Activated CD4-positive, alpha-beta T cell treated with anti-CD3 and anti-CD28 coated beads, Interleukin-2, amount 50 U/mL, for 16 hours (primary cell): Measurements from ENCODE around the gene KAT8.

Experiments used
- DNase-seq: peaks from one replicate; pipeline ENCODE4 v3.0.0-alpha.2; 2020

KAT8 gene

DNA sequence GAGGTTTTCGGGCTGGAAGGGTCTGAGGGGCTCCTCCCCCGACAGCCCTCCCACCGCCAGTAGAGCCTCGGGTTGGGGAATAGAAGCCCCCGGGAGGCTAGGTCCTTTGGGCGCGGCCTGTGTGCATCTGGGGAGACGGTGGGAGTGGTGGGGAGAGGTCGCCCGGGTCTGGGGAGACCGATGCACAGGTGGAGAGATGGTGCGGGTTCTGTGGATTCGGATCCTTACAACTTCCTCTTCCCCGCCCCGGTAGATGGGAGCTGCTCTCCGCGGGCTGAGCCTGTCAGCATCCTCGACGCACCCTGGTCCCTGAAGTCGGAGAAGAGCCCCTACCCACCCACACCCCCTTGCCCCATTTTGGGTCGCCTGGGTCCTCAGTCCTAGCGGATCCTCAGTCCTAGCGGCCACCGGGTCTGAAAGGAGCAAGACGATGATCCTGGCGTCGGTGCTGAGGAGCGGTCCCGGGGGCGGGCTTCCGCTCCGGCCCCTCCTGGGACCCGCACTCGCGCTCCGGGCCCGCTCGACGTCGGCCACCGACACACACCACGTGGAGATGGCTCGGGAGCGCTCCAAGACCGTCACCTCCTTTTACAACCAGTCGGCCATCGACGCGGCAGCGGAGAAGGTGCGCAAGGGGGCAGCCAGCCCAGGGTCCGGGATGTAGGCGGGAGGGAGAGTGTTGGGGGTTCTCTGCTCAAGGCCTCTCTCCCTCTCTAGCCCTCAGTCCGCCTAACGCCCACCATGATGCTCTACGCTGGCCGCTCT is 8.5 kb upstream of the KAT8 start:
- DNase-seq = no peak

DNA sequence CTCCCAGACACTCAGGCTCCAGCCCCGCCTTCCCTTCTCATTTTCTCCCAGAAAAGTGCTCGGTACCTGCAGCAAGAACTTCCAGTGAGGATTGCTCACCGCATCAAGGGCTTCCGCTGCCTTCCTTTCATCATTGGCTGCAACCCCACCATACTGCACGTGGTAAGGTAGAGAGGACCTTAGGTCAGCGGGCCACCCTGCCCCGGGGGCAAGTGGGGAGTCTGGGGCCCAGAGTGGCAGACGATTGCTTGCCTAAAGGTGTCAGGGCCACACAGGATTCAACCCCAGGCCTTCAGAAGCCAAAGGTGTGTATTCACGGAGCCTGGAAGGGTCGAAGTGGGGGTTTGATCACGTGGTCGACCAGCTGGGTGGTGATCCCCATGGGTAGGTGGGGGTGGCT is 7.8 kb upstream of the KAT8 start:
- DNase-seq = no peak

DNA sequence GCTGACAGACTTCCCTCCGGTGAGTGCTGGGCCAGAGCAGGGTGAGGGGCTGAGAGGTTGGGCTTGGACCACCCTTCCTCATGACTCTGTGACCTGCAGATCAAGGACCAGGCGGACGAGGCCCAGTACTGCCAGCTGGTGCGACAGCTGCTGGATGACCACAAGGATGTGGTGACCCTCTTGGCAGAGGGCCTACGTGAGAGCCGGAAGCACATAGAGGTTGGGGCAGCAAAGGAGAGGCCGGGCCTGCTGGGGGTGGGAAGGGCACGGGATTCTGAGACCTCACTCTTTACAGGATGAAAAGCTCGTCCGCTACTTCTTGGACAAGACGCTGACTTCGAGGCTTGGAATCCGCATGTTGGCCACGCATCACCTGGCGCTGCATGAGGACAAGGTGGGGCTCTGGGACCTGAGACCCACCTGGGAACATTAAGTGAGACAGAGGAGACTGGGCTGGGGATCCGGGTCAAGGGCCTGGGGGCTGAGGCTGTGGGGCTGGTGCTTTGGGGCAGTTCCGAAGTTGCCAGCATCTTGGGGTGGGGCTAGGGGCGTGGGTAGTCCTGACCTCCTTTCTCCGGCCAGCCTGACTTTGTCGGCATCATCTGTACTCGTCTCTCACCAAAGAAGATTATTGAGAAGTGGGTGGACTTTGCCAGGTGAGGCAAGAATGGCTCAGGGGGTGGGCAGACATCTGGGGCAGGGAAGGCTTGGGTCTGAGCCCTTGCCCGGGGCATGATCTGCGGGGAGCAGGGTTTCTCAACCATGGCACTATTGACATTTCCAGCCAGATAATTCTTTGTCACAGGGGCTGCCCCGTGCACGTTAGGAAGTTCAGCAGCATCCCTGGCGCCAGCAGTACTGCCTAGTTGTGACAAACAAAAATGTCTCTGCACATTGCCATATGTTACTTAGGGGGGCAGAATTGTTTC is 7.1 kb upstream of the KAT8 start:
- no peak for DNase-seq

DNA sequence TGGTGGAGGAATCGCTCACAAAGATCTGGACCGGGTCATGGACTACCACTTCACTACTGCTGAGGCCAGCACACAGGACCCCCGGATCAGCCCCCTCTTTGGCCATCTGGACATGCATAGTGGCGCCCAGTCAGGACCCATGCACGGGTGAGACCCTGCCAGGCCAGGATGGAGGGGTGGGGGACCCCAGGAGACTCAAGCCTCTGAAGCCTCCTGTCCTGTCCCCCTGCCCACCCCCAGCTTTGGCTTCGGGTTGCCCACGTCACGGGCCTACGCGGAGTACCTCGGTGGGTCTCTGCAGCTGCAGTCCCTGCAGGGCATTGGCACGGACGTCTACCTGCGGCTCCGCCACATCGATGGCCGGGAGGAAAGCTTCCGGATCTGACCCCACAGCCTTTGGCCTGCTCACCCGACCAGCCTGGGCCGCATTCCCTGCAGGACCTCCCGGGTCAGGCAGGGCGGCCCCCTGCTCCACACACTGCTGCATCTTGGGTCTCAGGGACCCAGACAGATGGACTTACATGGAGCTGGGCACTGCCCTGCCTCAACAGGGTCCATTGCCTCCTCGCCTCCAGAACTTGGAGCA is 5.5 kb upstream of the KAT8 start:
- no peak for DNase-seq

DNA sequence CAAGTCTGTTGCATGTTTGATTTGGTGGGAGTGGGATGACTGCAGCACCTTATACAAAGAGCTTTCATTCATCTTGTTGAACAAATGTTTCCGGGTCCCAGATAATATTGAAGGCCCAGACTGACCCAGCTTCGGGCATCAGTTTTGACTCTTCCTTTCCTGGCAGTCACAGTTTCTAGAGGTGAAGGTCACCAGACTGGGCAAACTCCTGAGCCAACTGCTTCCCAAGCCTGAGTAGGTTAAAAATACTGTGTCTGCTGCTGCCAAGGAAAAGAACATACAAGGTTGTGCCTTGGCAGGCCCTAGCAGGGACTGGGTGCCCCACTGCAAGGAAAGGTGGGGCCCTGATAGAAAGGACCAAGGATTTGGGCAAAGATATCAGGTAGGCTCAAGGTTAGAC is 4.8 kb upstream of the KAT8 start:
- no peak for DNase-seq

DNA sequence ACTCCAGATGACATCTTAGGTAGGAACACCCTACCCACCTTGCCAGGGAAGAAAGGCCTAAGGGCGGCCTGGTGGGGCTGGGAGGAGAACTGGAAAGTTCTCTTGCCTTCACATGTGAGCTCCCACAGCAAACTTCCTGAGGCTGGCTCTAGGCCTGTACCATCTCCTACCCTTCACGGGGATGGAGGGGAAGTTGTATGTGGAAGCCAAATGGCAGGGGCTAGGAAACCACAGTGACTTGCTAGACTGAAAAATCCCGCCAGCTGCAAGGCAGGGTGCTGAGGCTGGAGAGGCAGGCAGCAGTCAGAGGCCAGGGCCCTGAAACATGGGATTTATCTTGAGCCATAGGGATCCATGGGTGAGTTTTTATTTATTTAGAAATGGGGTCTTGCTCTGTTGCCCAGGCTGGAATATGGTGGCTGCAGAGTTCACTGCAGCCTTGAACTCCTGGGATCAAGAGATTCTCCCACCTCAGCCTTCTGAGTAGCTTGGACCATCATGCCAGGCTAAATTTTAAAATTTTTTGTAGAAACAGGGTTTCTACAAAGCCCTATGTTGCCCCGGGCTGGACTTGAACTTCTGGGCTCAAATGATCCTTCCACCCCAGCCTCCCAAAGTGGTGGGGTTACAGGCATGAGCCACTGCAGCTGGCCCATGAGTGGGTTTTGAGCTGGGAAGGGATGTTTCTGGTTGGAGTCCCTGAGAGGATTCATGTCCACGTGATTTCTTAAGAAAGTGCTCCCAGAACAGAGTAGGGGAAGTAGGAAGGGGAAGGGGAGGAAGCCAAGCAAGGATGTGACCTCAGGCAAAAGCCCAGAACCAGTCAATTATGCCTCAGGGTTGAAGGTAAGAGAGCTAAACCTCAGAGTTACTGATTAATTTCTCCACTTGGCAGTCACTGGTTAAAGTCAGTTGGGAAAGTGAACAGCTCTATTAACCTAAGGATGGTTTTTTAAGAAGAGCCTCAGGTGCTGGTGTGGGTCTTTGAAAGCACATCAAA is 4.0 kb upstream of the KAT8 start:
- no peak for DNase-seq

DNA sequence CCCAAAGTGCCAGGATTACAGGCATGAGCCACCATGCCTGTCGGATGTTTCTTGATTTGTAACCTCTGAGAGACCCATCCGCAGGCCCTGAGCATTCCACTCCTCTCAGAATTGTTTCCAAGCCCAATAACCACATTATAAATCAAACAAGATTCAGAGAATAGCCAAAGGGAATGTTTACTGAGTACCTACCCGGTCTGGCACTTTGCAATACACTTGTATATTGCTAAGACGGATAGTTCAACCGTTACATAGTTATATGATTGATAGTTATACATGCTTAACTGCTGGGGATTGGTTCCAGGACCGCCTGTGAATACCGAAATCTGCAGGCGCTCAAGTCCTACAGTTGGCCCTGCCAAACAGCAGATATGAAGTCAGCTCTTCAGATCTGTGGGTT is 3.0 kb upstream of the KAT8 start:
- DNase-seq = no peak

DNA sequence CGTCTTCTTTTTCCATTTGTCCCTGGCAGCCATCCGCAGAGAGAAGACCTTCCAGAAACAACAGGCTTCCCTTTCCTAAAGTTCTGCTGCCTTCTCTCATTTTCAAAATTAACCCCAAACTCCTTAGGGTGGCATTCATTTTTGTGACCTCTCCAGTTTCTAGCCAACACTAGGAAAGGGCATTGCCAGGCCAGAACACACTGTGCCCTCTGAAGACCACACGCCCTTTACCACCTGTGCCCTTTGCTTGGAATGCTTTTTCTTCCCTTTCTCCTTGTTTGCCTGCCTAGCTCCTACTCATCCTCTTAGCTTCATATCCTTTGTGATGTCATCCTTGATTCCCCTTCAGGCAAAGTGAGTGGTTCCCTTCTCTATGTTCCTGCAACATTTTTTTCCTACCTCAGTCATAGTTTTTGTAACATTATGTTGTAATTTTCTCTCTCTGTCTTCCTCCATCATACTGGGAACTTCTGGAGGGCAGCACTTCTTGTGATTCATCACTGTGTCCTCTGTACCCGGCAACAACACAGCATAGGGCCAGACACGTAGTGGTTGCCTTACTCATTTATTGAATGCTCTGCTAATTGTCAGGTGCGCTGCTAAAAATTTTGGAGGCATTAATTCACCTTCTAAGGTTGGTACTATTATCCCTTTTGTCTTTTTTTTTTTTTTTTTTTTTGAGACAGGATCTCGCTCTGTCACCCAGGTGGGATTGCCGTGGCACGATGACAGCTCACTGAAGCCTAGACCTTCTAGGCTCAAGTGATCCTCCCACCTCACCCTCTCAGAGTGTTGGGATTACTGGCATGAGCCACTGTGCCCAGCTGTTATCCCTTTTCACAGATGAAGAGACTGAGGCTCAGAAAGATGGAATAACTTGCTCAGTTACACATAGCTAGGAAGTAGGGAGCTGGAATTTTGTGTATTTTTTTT is 1.0 kb downstream of the KAT8 start:
- DNase-seq = no peak

DNA sequence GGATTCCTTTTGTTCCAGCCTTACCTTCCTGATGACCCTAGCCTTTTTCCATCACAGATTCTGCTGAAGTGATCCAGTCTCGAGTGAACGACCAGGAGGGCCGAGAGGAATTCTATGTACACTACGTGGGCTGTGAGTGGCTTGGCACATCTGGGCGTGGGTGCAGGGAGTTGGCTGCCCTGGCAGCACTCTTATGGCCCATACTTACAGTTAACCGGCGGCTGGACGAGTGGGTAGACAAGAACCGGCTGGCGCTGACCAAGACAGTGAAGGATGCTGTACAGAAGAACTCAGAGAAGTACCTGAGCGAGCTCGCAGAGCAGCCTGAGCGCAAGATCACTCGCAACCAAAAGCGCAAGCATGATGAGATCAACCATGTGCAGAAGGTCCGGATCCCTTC is 2.7 kb downstream of the KAT8 start:
- no peak for DNase-seq

DNA sequence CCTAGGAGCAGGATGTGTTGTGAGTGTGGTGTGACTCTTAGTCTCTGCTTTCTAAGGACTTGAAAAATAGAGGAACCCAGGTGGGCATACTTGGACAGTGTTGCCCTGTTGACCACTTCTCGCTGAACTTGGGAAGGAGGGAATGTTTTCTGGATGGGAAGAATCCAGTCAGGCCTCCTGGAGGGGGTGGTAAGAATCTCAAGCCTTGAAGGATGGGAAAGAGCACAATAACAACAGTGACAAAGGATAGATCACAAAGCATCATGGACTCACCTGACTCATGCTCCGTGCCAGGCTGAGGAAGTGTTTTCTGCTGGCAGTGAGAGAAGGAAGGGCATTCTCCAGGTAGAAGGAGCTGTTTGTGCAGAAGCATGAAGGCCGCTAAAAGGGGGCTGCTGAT is 8.4 kb downstream of the KAT8 start:
- no peak for DNase-seq

DNA sequence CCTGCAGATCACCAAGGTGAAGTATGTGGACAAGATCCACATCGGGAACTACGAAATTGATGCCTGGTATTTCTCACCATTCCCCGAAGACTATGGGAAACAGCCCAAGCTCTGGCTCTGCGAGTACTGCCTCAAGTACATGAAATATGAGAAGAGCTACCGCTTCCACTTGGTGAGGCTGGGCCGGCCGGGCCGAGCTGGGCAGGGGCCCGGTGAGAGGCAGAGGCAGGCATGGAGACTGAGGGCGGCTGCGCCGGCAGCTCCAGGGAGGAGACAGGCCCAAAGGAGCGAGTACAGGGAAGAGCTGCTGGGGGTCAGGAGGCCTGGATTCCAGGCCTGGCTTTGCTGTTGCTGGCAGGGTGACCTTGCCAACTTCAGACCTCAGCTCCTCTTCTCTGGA is 9.7 kb downstream of the KAT8 start:
- DNase-seq = no peak

DNA sequence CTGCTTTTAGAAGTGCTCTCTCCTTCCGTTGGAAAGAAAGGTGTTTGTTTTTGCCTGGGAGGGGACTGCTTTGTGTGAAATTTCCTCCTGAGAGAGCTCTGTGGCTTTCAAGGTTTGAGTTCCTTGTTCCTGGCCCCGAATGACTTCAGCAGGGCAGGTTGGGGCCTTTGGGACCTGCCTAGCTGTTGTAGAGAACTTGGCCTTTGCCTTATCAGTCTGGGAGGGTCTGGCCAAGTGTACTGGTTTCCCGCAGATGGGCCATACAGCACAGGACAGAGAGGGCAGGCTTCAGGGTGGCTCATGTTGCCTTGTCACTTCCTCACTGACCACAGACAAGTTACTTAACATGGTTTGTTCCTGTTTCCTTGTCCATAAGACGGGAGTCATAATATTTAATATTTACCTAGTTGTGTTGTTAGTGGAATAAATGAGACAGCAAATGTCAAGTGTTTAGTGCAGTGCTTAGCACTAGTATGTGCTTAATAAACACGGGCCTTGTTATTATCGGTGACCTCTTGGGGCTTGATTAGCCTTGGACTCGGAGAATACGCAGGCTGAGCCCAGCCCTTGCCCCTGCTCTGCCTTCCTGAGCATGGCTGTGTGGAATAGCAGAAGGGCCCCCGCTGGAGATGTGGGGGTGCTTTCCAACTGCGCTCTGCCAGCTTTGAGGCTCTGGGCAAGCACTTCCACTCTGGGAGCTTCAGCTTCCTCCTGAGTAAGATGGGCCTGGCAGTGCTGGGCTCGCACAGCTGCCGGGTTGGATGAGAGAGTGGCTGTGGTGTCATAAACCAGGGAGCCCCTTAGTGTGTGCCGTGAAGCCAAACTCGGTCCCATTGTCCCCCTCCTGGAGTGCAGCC is 11.5 kb downstream of the KAT8 start:
- no peak for DNase-seq

DNA sequence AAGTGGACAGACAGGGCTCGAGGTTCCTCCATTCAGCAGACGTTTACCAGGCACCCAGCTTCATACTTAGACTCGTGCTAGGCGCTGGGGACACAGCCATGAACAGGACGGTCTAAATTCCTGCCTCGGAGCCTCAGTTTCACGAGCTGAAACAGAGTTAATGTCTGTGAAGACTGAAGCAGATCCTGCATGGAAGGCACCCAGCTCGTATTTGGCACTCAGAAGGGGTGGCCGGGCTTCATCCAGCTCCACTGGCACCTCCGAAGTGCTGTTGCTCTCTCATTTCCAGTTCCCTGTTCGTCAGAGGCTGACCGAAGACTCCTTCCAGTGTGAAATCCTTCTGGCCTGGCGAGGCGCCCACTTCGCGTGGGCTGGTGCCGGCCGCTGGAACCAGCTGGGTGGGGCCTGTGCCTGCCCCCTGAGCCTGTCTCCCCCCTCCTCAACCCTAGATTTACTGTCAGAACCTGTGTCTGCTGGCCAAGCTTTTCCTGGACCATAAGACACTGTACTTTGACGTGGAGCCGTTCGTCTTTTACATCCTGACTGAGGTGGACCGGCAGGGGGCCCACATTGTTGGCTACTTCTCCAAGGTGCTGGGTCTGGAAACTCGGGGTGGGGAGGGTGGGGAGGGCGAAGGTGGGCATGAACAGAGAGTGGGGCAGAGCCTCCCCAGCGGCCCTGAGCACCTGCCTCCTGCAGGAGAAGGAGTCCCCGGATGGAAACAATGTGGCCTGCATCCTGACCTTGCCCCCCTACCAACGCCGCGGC is 12.3 kb downstream of the KAT8 start:
- no peak for DNase-seq

DNA sequence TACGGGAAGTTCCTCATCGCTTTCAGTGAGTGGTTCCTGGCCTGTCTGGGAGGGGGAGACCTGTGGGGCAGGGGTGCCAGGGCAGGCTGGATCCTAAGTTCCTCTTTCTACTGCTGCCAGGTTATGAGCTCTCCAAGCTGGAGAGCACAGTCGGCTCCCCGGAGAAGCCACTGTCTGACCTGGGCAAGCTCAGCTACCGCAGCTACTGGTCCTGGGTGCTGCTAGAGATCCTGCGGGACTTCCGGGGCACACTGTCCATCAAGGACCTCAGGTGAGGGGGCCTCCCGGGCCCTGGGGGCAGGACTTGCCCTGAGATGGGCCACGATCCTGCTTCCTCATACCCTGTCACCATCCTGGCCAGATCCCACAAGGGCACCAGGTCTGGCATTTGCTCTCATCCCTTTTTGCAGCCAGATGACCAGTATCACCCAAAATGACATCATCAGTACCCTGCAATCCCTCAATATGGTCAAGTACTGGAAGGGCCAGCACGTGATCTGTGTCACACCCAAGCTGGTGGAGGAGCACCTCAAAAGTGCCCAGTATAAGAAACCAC is 12.9 kb downstream of the KAT8 start:
- DNase-seq = no peak

DNA sequence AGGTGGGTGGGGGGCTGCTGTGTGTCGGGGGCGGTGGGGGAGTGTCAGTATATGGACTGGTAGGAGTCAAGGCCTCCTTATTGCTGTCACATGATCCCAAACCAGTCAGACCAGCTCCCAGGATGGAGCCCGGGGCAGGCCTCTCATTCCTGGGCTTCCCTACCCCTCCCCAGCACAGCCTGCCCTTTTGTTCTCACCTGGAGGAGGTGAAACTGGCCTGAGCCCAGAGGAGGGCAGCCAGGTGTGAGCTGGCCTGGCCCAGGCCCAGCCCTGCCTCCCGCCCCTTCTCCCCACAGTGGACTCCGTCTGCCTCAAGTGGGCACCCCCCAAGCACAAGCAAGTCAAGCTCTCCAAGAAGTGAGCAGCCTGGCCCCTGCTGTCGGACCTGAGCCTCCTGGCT is 13.4 kb downstream of the KAT8 start:
- no peak for DNase-seq

DNA sequence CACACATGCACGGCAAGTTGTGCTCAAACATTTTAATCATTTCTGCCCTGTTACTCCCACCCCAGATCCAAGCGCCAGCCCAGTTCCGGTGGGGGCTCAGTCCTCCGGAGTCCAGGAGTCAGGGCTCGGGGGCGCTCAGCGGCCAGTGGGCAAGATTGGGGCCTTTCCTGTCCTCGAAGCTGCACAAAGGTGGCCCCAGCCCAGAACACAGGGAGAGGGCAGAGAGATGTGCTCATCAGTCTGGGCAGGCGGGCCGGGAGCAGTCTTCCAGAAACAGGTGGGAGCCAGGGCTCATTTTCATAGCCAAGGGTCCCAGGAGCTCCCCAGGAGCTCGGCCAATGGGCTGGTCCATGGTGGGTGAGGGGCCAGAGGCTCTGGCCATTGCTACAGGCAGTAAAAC is 14.0 kb downstream of the KAT8 start:
- DNase-seq = no peak

DNA sequence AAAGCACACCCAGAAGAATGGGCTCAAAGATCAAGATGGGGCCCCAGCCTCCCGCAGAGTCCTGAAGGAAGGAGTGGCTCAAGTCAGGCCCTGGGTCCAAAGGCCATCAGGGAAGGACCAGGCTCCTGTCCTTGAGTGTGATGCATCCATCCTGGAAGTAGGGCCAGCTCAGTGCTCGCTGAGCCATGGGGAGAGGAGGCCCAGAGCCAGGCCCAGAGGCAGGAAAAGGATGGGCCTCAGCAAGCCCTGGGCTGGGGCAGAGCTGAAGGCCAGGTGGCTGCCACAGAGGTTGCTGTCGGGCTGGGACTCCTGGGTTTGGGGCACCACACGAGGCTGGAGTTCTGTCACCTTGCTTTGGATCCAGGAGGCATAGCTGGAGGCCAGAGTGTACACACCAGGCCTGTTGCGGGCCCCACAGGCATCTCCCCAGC is 14.4 kb downstream of the KAT8 start:
- DNase-seq = no peak

DNA sequence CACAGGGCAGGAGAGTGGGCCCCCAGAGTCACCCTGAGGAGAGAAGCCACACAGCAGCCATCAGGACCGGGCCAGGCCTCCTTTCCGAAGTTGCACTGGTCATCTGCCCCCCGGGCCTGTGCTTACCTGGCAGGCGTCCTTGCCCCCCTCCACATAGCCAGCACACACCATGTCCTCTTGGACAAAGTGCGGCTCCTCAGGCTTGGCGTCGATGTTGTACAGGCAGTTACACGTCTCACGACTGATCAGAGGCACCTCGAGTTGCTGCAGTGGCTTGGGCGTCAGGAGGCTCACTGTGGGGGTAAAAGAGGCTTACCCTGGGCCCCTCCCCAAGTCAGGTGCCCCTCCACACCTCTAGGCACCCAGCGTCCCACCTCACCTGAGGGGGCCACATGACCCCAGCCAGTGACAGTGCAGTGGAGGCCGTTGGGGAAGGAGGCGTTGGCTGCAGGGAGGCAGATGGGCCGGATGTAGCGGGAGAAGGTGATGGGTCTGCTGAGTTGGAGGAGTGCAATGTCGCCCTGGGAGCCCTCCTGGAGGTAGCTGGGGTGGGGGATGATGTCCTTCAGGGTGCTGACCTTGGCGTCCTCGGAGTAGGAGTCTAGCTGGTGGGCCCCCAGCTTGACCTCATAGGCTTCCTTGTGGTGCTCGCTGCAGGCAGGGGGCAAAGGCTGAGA is 15.0 kb downstream of the KAT8 start:
- no peak for DNase-seq

DNA sequence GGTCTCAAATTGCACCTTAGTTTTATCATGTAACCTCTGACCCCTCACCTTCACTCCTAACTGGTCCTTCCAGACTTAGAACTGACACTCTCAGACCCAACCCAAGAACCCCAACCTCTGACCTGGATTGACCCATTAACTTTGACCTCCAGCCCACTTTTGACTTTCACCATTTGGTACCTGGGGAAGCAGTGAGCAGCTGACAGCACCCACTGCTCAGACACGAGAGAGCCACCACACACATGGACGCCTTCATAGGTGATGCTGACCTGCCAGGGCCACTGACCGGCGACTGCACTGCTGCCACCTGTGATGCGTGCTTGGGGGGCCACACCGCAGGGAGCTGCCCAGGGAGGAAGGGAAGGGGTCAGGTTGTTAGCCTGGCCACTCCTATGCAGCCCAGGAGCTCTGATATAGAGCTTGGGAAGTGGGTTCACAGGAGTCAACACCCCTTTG is 15.6 kb downstream of the KAT8 start:
- DNase-seq = no peak
